CD4-positive, alpha-beta T cell treated with Interferon gamma for 1 hour (primary cell): ENCODE data around the gene SSX2IP.
"Not testable (repeated sequence)": the region's sequence is repeated elsewhere in the genome, so short reads cannot be mapped to it uniquely, and the experiment has no call there.

ENCODE experiments used
- DNase-seq: peaks from one replicate; pipeline ENCODE4 v3.0.0-alpha.2; 2020

Gene SSX2IP

GRCh38 chr1:84675106-84675505 lies 15.2 kb downstream of the SSX2IP start:
- no peak for DNase-seq

- DNase-seq: no peak
These were observed 15.6 kb downstream of the SSX2IP start for GRCh38 chr1:84674705-84675104.

- DNase-seq: no peak
These were observed 16.2 kb downstream of the SSX2IP start for GRCh38 chr1:84674021-84674420.

- DNase-seq: no peak
These were observed 18.0 kb downstream of the SSX2IP start for GRCh38 chr1:84672080-84672854.

GRCh38 chr1:84669831-84670230 lies 20.4 kb downstream of the SSX2IP start:
- DNase-seq: no peak

- no peak for DNase-seq
These were observed 22.1 kb downstream of the SSX2IP start for GRCh38 chr1:84668185-84668584.

- no peak for DNase-seq
These were observed 24.5 kb downstream of the SSX2IP start for GRCh38 chr1:84665703-84666317.

- no peak for DNase-seq
These were observed 37.1 kb downstream of the SSX2IP start for GRCh38 chr1:84653130-84653677.

GRCh38 chr1:84644472-84644871 lies 45.8 kb downstream of the SSX2IP start:
- no peak for DNase-seq

- no peak for DNase-seq
These were observed 47.1 kb downstream of the SSX2IP start for GRCh38 chr1:84643183-84643582.

GRCh38 chr1:84642774-84643173 lies 47.5 kb downstream of the SSX2IP start:
- DNase-seq: no peak

GRCh38 chr1:84639731-84640130 lies 50.5 kb downstream of the SSX2IP start:
- DNase-seq: not testable (repeated sequence)

- no peak for DNase-seq
These were observed 54.8 kb downstream of the SSX2IP start for GRCh38 chr1:84635429-84635828.

- DNase-seq: no peak
These were observed 55.6 kb downstream of the SSX2IP start for GRCh38 chr1:84634536-84635205.

GRCh38 chr1:84632673-84633434 lies 57.4 kb downstream of the SSX2IP start:
- DNase-seq: no peak

- no peak for DNase-seq
These were observed 58.1 kb downstream of the SSX2IP start for GRCh38 chr1:84632137-84632536.

GRCh38 chr1:84624876-84625275 lies 65.4 kb downstream of the SSX2IP start:
- DNase-seq: no peak

- DNase-seq: no peak
These were observed 68.7 kb downstream of the SSX2IP start for GRCh38 chr1:84621553-84621952.

GRCh38 chr1:84620720-84621313 lies 69.4 kb downstream of the SSX2IP start:
- peak; percentile 76 for DNase-seq

- DNase-seq: no peak
These were observed 70.7 kb downstream of the SSX2IP start for GRCh38 chr1:84619383-84620102.

GRCh38 chr1:84617349-84617748 lies 72.9 kb downstream of the SSX2IP start:
- DNase-seq: no peak

GRCh38 chr1:84615790-84616189 lies 74.5 kb downstream of the SSX2IP start:
- DNase-seq: no peak
